HG02970 (cell line): ENCODE data around the gene ERN1.

Source experiments
- ATAC-seq: cut with Tn5 transposase; IDR thresholded peaks from one replicate; pipeline ENCODE4 v1.9.1; 2021; ENCODE audit warnings: mild to moderate bottlenecking, moderate library complexity, moderate number of reproducible peaks; ENCODE audit not compliant: unreplicated experiment, low FRiP score

Gene ERN1

DNA sequence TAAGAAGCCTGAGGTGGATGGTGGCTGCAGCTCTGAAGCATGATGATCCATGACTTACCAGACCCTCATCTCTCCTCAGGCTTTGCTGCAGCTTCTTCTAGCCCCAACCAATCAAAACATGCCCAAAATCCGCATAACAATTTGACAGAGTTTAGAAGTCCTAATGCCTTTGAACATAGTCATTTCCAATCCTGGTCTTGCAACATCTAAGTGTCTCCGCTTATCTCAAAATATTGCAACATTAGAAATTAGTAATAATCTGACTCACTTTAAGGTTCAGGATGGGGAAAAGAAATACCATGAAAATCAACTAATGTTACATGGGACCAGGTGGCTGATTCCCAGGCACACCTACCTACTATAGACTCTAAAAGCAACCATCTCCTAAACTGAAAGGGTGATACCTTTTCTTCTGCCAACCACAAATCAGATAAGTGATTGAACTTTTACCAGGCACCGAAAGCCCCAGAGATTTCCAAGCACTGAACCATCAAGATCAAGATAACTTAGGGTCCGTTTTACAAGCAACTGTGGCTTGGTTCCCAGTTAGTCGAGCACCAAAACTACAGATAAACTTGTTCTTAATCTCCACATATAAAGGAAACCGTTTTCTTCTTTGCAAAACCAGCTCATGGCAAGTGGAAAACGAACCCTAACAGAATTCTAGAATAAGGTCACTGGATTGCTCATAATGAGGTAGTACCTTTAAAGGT lies 14.0 kb downstream of the ERN1 start:
- ATAC-seq, result no peak

DNA sequence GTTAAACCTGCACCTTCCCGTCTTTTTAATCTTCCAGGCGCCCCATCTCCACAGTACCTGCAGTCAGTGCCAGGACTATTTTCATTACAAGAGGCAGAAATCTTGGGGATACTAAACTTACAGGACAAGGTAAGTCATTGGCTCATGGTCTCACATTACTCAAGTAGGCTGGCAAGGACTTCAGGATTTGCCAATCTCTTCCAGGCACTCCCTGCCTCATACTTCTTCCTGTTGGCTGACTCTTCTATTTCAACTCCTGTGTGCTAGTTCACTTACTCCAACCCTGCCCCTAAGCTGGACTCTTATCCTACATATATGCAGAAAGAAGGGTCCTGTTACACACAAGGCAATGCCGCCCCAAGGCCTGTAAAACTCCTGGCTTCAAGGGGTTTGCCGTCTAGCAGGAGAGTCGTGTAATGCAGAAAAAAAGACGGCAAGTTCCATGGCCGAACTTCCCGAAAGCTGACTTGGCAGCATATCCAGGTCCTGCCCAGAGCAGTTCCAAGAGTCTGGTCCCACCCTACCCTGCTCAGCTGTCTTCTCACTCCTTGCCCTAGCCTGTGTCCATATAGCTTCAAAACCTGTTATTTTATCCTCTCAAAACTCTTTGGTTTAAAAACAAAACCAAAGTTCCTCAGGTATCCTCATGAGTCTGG lies 14.8 kb downstream of the ERN1 start:
- ATAC-seq, result no peak

DNA sequence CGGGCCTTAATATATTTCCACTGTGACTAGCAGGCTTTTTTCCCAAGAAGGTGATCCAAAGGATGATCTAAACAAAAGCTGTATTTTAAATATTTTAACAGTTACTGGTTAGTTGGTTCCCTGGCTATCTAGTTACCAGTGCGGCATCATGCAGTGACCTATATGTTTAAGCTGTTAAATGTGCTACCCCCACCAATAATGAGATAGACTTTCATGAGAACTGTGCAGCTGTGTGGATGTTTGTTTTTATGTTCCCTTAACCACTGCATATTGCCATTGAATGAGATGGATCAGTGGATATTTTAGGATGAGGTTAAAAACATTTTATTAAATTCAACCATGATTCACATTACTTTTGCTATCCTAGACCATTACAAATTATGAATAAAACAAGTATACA lies 16.9 kb downstream of the ERN1 start:
- no peak for ATAC-seq

DNA sequence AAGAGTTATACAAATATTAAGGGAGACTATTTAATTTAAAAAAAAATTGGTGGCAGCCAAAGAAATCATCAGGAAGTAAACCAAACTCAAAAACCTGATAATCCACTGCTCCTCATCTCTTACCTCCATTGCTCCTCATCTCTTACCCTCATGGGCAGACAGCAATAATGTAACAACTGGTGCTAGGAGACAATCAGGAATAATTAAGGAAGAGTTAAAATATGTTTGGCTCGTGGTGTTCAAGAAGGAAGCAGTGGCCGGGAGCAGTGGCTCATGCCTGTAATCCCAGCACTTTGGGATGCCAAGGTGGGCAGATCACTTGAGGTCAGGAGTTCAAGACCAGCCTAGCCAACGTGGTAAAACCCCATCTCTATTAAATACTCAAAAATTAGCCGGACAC lies 18.1 kb downstream of the ERN1 start:
- ATAC-seq, result no peak

DNA sequence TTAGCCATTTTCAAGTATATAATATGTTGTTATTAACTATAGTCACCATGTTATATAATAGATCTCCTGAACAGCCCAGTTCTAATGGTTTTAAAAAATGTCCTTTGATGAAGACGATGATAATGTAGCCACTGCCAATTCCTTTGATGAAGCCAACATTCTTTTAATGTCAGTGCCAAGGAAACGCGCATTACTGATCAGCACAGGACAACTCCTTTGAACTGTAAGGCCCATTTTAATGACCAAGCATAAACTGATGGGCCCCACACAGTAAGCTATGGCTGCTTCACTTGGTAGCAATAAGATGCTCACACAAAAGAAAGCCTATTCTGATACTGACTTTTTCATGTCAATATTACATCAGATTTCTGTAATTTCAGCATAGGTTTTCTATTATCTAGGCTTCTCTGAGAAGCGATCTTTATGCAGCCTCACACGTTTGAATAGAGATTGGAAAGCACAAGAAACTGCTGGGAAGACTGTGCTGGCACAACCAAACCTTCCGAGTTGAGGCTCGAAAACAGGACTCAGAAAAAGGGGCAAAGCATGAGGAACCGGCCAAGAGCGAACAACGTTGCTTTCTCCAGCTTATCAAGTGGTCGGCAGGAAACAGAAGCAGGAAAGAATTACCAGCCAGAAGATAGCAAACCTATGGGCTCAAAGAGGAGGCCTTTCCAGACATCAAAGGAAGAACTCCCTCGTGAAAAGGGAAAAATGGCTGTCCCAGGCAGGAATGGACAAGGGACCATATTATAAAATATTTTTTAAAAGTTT lies 19.4 kb downstream of the ERN1 start:
- no peak for ATAC-seq

DNA sequence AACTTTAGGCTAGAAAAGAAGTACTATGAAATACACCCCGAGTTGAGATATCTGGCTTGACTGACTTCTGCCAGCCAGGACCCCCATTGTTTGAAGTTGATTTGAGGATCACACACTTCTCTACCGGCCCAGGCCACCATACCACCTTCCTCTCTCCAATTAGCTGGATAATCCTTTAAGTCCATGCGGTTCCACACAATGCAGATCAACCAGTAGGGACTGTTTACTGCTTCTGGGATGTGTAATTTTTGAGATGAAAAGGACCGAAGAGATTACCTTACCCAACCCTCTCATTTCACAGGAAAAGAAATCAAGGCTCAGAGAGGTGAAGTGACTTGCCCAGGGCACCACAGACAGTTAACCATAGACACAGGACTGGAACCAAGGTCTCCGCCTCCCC lies 20.5 kb downstream of the ERN1 start:
- no peak for ATAC-seq

DNA sequence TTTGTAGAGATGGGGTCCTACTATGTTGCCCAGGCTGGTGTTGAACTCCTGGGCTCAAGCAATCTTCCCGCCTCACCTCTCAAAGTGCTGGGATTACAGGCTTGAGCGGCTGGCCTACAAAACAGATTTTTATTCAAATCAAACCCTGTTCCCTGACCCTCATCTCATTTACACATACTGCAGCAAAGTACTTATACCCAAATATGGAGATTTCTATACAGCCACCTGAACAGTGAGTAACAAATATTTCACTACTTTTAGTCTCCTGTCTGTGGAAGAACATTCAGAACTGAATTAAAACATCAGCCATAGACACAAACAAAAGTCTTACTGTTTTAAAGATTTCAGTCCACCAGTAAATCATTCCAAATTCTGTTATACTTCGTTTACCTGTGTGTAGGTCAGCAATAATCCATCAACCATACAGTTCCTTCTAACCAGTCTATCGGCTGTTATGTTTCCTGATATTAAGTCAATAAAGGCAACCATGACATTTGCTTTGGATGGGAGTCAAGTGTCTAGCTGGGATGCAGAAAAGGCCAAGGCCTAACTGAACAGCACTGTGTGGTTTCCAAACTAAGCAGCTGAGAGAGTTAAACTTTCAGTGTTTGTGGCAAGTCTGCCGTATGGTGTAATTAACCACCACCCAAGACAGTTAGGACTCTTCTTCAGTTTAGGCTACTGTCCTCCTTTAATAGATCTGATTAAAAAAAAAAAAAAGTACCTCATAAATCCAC lies 22.3 kb downstream of the ERN1 start:
- no peak for ATAC-seq

DNA sequence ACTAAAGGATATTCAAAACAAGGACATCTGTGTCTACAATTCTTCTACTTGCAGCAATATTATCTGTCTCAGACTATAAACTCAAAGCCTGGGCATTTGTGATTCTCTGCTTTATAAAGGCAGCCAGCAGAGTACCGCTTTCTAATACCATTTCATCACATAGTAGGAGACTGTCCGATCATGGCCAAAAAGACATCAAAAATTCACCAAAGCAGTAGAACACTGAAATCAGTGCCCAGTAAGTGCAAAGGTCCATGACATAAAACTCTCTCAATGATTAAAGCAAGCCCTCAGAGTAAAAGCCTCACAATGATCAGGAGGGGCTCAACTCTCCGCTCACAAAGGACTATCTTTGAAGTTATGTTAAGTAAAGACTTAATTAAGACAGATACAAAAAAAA lies 23.0 kb downstream of the ERN1 start:
- no peak for ATAC-seq

DNA sequence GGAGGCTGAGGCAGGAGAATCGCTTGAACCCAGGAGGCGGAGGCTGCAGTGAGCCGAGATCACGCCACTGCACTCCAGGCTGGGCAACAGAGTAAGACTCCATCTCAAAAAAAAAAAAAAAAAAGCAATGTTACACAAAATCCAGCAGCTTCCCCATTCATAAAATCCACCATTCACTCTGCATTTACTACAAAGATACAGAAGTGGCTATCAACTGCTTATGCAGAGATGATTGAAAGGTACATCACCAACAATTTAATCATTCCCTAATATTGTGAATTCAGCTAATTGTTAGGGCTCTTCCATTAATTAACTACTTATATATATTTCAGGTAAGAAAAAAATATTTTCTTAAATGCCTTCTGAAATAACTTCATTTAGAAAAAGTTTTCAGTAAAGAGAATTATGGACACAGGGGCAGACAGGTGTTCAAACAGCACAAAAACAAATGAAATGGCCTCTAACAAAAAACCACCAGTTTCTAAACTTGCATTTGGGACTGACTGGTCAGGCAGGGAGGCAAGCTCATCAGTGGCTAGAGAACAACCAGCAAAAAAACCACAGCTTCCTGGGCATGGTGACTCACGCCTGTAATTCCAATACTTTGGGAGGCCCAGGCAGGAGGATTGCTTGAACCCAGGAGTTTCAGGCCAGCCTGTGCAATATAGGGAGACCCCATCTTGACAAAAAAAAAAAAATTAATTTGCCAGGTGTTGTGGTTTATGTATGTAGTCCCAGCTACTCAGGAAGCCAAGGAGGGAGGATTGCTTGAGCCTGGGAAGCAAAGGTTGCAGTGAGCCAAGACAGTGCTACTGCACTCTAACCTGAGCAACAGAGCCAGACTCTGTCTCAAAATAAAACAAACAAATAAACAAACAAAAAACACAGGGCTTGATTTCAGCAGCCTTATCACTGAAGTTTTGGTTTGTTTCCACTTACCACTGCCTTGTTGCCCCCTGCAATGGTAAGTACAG lies 26.3 kb downstream of the ERN1 start:
- no peak for ATAC-seq

DNA sequence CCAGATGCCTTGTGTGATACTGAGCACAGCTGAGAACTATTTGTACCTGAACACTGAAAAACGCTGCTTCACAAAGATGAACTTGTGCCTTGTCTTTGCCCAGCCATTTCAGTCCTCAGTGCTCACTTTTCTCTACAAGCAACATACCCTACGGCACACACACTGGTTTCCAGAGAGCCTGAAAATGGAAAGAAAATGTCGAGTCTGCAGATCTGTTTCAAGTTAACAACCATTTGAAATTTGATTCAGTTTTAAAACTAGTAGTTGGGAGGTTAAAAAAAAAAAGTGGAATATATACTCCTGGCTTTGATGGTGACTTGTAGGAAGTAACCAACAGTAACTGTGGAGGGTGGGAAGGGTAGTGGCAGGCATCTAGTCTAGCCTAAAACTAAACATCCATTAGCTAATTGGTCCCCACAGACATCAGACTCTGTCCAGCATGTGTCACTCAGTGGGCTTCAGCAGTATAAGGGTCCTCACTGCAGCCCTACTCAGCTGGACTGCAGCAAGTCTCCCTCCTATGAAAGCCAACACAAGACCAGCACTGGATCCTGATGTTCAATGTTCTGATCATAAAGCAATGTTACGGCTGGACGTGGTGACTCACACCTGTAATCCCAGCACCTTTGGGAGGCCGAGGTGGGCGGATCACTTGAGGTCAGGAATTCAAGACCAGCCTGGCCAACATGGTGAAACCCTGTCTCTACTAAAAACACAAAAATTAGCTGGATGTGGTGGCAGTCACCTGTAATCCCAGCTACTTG lies 27.1 kb downstream of the ERN1 start:
- ATAC-seq, result no peak

DNA sequence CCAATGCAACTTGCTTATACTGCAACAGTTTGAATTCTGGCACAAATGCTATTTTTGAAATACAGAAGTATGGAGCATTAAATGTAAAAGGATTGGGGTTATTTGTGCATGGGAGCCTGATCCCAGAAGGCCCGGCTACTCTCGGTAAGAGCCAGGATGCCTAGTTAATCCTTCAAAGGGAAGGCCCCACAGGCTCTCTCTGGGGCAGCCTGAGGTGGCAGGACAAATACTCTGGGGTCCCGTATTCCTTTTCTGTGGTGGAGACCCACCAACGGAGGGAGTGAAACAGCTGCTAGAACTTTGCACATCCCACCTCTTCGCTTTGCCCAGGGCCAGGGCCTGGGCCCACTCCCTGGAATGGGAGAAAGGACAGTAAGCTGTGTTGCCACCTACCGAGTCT lies 30.4 kb downstream of the ERN1 start:
- no peak for ATAC-seq

DNA sequence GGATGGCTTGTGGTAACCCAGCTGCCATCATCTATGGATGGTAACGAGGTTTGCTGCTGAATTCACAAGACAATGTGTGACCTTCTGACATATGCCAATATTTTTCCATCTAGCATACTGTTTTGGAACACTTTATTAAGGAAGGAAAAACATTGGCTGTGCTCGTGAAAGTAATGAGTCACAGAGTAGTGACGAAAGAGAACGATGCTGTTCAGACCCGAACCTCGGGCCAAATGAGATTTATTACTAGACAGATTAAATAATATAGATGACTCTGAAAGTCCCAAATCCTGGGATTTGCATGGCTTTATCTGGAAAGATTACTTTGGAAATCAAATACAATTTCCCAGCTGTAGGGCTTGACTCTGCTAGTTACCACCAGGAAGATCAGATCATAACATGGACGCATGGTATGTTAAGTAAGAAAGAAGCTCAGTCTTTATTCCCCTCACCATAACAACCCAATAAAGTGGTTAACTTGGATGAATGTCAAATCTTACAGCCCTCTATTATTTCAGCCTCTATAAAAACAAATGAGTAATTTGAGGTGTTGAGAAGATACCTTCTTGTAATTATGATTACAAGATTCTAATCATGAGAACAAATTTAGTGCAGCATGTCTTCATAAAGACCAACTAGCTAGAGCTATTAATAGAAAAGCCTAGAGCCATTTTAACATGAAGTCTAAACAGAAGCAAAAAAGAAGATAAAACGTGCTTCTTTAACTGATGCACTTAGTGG lies 32.6 kb downstream of the ERN1 start:
- no peak for ATAC-seq

DNA sequence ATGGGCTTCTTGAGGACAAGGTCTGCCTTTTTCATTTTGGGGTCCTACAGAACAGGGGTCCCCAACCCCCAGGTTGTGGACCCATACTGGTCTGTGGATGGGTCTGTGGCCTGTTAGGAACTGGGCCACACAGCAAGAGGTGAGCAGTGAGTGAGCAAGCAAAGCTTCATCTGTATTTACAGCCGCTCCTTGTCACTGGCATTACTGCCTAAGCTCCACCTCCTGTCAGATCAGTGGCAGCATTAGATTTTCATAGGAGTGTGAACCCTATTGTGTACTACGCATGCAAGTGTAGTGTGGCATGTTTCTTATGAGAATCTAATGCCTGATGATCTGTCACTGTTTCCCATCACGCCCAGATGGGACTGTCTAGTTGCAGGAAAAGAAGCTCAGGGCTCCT lies 33.9 kb downstream of the ERN1 start:
- no peak for ATAC-seq

DNA sequence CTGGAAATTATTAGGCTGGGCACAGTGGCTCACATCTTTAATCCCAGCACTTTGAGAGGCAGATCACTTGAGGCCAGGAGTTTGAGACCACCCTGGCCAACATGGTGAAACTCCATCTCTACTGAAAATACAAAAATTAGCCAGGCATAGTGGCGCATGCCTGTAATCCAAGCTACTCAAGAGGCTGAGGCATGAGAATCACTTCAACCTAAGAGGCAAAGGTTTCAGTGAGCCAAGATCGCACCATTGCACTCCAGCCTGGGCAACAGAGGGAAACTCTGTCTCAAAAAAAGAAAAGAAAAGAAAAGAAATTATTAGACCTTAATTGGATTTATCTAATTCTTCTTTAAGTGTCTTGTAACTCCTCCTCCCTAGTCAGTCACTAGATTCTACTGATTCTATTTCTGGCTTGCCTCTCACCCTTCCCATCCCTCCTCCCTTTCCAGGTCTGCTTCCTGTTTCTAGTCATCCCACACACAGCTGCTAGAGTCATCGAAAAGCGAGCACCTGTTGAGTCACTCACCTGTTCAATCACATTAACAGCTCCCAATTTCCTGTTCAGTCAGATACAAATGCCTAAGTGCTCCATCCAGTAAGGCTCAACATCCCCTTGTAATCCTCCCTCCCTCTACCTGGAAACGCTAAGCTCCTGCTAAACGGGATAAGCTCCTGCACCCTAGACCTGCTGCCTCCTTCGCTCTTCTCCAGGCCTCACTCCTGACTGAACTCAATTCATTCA lies 34.6 kb downstream of the ERN1 start:
- no peak for ATAC-seq

DNA sequence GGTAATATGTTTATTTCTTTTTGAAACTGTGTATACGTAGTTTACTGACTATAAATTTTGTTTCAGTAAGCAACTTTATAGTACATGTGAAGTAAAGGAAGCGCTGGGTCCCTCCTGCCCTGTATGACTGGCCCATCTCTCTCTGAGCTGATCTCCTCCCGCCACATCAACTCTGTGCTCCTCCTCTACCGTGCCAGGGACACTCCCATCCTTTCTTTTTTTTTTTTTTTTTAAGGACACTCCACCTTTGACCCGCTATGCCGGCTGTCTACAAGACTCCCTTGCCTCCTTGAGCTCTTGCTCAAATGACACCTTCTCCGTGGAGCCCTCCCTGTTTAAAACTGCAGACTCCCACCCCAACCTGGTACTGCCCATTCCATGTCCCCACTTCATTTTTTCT lies 35.5 kb downstream of the ERN1 start:
- no peak for ATAC-seq

DNA sequence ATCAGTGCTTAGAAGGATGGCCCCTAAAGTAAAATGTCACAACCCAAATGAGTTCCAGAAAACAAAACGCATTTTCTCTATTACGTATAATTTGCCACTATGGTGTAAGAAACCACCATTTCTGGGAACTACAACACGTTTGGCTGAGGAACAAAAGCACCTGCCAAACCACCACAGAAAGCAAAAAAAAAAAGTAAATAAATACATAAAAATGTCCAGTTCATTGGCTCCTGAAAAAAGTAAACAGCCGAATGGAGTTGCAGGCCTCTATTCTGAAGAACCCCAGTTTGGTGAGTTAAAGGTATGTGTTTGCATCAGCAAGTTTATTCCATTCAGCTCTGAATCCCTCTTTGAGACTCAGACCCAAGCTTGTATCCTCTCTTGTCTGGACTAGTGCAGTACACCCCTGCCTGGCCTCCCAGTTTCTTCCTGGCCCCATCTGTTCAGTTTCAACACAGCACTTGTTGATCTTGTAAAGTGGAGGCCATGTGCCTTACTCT lies 36.9 kb downstream of the ERN1 start:
- ATAC-seq, result no peak

DNA sequence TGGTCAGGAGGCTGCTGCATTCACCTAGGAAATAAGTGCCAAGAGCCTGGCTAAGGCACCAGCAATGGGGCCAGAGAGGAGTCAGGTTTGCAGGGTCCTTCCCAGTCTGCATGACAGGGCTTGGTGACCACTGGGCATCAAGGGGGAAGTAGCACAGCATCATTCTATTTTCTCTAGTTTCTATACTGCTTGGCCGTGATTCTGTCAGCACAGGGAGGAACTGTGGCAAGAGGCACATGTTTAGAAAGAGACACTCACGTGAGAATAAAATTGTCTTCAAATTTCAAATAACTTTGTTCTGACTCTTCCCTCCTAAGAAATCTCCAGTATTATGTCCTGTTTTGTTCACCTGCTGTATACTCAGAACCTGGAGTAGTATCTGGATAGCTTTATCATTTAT lies 37.8 kb downstream of the ERN1 start:
- ATAC-seq, result no peak

DNA sequence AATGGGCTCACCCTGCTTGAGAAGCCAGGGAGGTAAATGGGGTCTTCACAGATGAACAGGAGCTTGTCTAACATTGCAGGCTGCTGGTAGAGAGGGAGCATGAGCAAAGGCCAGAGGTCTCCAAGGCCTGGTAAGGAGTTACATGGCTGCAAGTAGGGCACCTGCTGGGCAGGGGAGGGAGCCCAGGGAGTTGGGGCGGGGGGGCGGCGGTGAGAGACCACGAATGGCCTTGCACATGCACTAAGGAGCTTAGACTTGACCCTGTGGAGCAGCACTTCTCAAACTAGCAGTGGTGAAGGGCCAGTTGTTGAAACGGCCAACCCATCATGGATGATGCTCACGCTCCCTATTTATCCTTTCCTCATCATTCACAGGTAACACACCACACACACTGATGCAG lies 38.4 kb downstream of the ERN1 start:
- ATAC-seq, result no peak
